Gastrocnemius medialis (tissue), 4 donors: ENCODE measurements around the gene SAC3D1. TPM values are rescaled to one million over a fixed set of nuclear protein-coding genes. Genes with fewer than 3 reads are reported as not detected.

Experiments used
- ATAC-seq, 2 donors: fragments of 150-250 bp; one replicate each; pipeline ENCODE4 v1.9.1; 2016
- DNase-seq, 2 donors: peaks; one replicate each; pipeline ENCODE4 v3.0.0-alpha.2; 2019
- H3K27ac ChIP-seq, 4 donors: fragments of 200-600 bp; sonication (generic); 1 replicate in 1 of 4; 2 replicates in 3 of 4; pipeline ENCODE4 v1.5.1; 2016 to 2018; ENCODE audit warnings: mild to moderate bottlenecking in 2 of 4, moderate library complexity in 1 of 4
- H3K27me3 ChIP-seq, 3 donors: fragments of 200-600 bp; sonication (generic) in 2 of 3; 1 replicate in 1 of 3; 2 replicates in 2 of 3; pipeline versions ENCODE4 v1.5.1 to v1.6.0; 2016 to 2019; ENCODE audit warnings: mild to moderate bottlenecking in 1 of 3, moderate library complexity in 1 of 3
- H3K36me3 ChIP-seq, 2 donors: fragments of 200-600 bp; sonication (generic) in 1 of 2; one replicate each; pipeline ENCODE4 v1.5.1; 2017 to 2018
- H3K4me1 ChIP-seq, 2 donors: fragments of 200-600 bp; sonication (generic) in 1 of 2; one replicate each; pipeline ENCODE4 v1.5.1; 2016 to 2017; ENCODE audit warnings: mild to moderate bottlenecking in 2 of 2
- H3K4me3 ChIP-seq, 4 donors: fragments of 200-600 bp; sonication (generic) in 3 of 4; 1 replicate in 1 of 4; 2 replicates in 3 of 4; pipeline ENCODE4 v1.5.1; 2016 to 2019; ENCODE audit warnings: mild to moderate bottlenecking in 2 of 4
- H3K9me3 ChIP-seq, 3 donors: fragments of 200-600 bp; sonication (generic) in 2 of 3; 1 replicate in 1 of 3; 2 replicates in 2 of 3; pipeline ENCODE4 v1.5.1; 2016 to 2019
- CTCF ChIP-seq, 5 experiments: fragments of 450-650 bp in 3 of 5; fragments of 200-600 bp in 2 of 5; sonication (generic) in 2 of 5; IDR thresholded peaks in 4 of 5; conservative IDR thresholded peaks in 1 of 5; 1 replicate in 4 of 5; 2 replicates in 1 of 5; pipeline ENCODE4 v1.5.1; 2016 to 2019; ENCODE audit warnings: antibody characterized with exemption in 5 of 5, mild to moderate bottlenecking in 3 of 5, moderate library complexity in 3 of 5
- POLR2A ChIP-seq, 2 donors: fragments of 450-650 bp; IDR thresholded peaks; one replicate each; pipeline ENCODE4 v1.6.1; 2017; ENCODE audit warnings: antibody characterized with exemption in 2 of 2, mild to moderate bottlenecking in 2 of 2, moderate library complexity in 2 of 2
- in situ Hi-C, 4 donors: fragments of 200-750 bp; cut with MboI; loops; one replicate each; pipeline versions ENCODE4 v1.15.0 to v1.8.0; 2017; ENCODE audit warnings: low sequenced_read_pairs in 4 of 4
- intact Hi-C: fragments of 100-400 bp; cut with DNase I; formaldehyde crosslinking; loops from one replicate; pipeline ENCODE4 v1.15.1; 2023; ENCODE audit warnings: low total_unique reads
- total RNA-seq, 4 donors: library from RNA; depleted of rRNA; stranded (reverse); fragments of >200 nt; gene quantifications; one replicate each; pipeline versions ENCODE4 v1.1.0 to v1.2.3, GENCODE V29; 2016

Gene SAC3D1
- total RNA-seq, 4 donors from 2014 or later = 9.0 to 27.2 (median 14.4) TPM

- in situ Hi-C loops (no loop called here), intact Hi-C loops (no loop called here)
- Histone ChIP-seq H3K4me1 (no peaks in the 10 kb centered on the region), H3K4me3 (no peak overlapping the region), H3K9me3 (no peaks in the 10 kb centered on the region), H3K36me3 (no peaks in the 10 kb centered on the region), H3K27me3 (no peaks in the 10 kb centered on the region), H3K27ac (no peak overlapping the region)
- ATAC-seq (no peak), DNase-seq (no peak)
- TF ChIP-seq CTCF (IDR thresholded peaks at IDR 0.05 in 4 of 5, conservative IDR thresholded peaks at IDR 0.05 in 1 of 5) = no peak
- TF ChIP-seq POLR2A (IDR thresholded peaks at IDR 0.05) = no peak
These were observed 13.0 kb downstream of the SAC3D1 start for GRCh38 chr11:65053827-65054508.

- TF ChIP-seq POLR2A (IDR thresholded peaks at IDR 0.05) (no peak), CTCF (IDR thresholded peaks at IDR 0.05 in 4 of 5, conservative IDR thresholded peaks at IDR 0.05 in 1 of 5) (no peak)
- ATAC-seq (no peak), DNase-seq (no peak)
- Histone ChIP-seq H3K27me3 (no peaks in the 10 kb centered on the region), H3K27ac (no peak overlapping the region), H3K9me3 (no peaks in the 10 kb centered on the region), H3K36me3 (no peaks in the 10 kb centered on the region), H3K4me1 (no peaks in the 10 kb centered on the region), H3K4me3 (no peak overlapping the region)
- intact Hi-C loops (no loop called here), in situ Hi-C loops (no loop called here)
These were observed 14.5 kb downstream of the SAC3D1 start for GRCh38 chr11:65055538-65055937.

GRCh38 chr11:65056999-65057398, 16.0 kb downstream of the SAC3D1 start:
- intact Hi-C loops = loop anchor here (2.0 kb wide), 1 partner anchor 36 kb away; no protein-coding TSS in a partner anchor
- no peaks in the 10 kb centered on the region for H3K27me3 ChIP-seq
- in situ Hi-C loops = no loop called here
- H3K36me3 ChIP-seq = no peaks in the 10 kb centered on the region
- no peaks in the 10 kb centered on the region for H3K9me3 ChIP-seq
- H3K27ac ChIP-seq = no peak overlapping the region
- no peak for ATAC-seq
- H3K4me1 ChIP-seq = no peaks in the 10 kb centered on the region
- DNase-seq = no peak
- TF ChIP-seq CTCF (IDR thresholded peaks at IDR 0.05 in 4 of 5, conservative IDR thresholded peaks at IDR 0.05 in 1 of 5) = no peak
- H3K4me3 ChIP-seq = no peak overlapping the region

- in situ Hi-C loops (no loop called here), intact Hi-C loops (loop anchor here (2.0 kb wide), 1 partner anchor 37 kb away; no protein-coding TSS in a partner anchor)
- H3K27ac ChIP-seq = no peak overlapping the region
- TF ChIP-seq CTCF (IDR thresholded peaks at IDR 0.05 in 4 of 5, conservative IDR thresholded peaks at IDR 0.05 in 1 of 5) (no peak), POLR2A (IDR thresholded peaks at IDR 0.05) (no peak)
- no peaks in the 10 kb centered on the region for H3K9me3 ChIP-seq
- H3K4me1 ChIP-seq = no peaks in the 10 kb centered on the region
- no peaks in the 10 kb centered on the region for H3K36me3 ChIP-seq
- DNase-seq (no peak), ATAC-seq (no peak)
- no peaks in the 10 kb centered on the region for H3K27me3 ChIP-seq
- H3K4me3 ChIP-seq = no peak overlapping the region
These were observed 16.5 kb downstream of the SAC3D1 start for GRCh38 chr11:65057526-65057925.

GRCh38 chr11:65058012-65058411, 17.0 kb downstream of the SAC3D1 start:
- in situ Hi-C loops = no loop called here
- TF ChIP-seq POLR2A (IDR thresholded peaks at IDR 0.05) = no peak
- TF ChIP-seq CTCF (IDR thresholded peaks at IDR 0.05 in 4 of 5, conservative IDR thresholded peaks at IDR 0.05 in 1 of 5) = no peak
- H3K36me3 ChIP-seq = no peaks in the 10 kb centered on the region
- ATAC-seq = no peak
- H3K4me3 ChIP-seq = no peak overlapping the region
- H3K27ac ChIP-seq = no peak overlapping the region
- no peaks in the 10 kb centered on the region for H3K4me1 ChIP-seq
- intact Hi-C loops = no loop called here
- H3K9me3 ChIP-seq = no peaks in the 10 kb centered on the region
- H3K27me3 ChIP-seq = no peaks in the 10 kb centered on the region
- no peak for DNase-seq
